GM18858 (cell line): ENCODE results near the gene EGLN1.

Source experiments
- ATAC-seq: cut with Tn5 transposase; IDR thresholded peaks from one replicate; pipeline ENCODE4 v1.9.1; 2021; ENCODE audit not compliant: unreplicated experiment

The EGLN1 gene

GRCh38 chr1:231401478-231401877 lies 20.6 kb downstream of the EGLN1 start:
- ATAC-seq = no peak

- ATAC-seq = no peak
Measured at GRCh38 chr1:231397886-231398671, 24.0 kb downstream of the EGLN1 start.

- no peak for ATAC-seq
Measured at GRCh38 chr1:231396643-231397042, 25.4 kb downstream of the EGLN1 start.

DNA sequence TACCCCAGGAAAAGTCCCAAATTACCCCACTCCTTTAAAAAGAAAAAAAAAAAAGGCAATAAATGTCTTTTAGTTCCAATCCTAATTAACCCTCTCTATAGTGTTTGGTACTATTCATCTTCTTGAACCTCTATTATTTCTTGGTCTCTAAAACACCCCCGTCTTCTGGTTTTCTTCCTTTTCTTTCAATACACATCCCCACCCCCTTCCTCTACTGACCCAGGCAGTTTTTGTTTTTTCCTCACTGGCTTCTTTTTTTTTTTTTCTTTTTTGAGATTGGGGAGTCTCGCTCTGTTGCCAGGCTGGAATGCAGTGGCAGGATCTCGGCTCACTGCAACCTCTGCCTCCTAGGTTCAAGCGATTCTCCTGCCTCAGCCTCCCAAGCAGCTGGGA lies 26.1 kb downstream of the EGLN1 start:
- no peak for ATAC-seq

DNA sequence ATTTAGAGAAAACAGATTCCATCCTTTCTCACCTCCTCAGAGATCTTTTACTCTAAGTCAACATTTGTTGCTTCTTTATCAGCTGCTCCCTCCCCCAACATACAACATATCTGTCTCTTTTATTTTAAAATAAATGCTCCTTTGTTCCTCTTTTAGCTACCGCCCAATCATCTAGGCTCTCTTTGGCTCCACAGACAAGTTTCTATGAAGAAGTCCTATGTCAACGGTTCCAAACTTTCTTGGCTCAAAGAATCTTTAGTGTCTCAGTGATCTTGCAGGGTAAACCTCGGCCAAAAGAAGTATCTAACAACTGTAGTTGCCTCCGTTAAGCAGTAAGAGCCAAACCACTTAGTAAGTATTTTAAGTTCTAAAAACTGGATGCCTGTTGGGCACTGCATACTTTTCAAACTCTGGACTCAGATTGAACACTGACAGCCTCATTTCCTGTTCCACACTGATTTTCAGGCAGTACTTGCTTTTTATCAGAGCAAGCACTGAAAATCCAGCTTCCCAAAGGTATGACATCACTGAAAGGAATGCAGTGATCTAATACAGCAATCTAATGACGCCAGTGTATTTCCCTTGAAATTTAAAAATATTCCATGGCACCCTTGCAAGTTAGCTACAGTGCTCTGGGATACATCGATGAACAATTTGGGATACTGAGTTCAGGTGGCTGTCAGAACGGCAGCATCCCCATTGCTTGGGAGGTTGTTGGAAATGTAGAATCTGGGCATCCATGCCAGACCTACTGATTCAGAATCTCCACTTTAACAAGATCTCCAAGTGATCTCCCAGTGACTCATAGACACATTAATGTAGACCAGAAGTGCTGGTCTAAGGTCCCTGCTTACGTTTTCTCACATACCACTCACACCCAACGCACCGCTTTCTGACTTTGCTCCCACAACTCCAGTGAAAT lies 26.8 kb downstream of the EGLN1 start:
- no peak for ATAC-seq

DNA sequence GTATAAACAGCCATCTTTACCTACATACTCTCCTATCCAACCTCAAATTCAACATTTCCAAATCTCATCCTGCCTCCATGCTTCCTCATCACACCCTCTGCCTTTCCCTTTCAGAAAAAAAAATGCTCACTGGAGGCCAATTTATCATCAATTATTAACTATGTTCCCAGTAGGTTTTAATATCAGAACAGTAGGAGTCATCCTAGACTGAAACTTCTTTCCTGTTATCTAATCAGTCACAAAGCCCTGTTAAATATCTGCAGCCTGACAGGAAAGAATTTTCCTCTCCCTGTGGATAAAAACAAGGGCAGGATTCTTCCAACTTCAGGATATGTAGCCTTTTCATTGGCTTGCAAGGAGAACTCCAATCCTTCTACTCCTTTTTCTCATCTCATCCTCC lies 28.4 kb downstream of the EGLN1 start:
- no peak for ATAC-seq

- no peak for ATAC-seq
Measured at GRCh38 chr1:231392389-231393131, 29.5 kb downstream of the EGLN1 start.

DNA sequence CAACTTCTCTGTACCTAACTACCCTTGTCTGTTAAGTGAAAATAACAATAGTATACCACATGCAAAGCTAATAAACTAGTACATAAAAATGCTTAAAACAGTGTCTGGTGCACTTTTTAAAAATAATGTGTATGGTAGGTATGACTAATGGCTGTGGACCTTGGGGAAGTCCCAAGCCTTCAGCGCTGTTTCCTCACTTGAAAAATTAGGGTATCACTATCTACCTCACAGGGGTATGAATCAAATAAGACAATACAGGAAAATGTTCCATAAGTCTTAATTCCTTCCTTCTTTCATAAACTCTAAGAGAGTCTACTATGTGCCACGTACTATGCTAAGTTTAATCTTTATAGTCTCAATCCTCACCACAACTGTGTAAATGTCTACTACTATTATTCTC lies 32.0 kb downstream of the EGLN1 start:
- no peak for ATAC-seq

DNA sequence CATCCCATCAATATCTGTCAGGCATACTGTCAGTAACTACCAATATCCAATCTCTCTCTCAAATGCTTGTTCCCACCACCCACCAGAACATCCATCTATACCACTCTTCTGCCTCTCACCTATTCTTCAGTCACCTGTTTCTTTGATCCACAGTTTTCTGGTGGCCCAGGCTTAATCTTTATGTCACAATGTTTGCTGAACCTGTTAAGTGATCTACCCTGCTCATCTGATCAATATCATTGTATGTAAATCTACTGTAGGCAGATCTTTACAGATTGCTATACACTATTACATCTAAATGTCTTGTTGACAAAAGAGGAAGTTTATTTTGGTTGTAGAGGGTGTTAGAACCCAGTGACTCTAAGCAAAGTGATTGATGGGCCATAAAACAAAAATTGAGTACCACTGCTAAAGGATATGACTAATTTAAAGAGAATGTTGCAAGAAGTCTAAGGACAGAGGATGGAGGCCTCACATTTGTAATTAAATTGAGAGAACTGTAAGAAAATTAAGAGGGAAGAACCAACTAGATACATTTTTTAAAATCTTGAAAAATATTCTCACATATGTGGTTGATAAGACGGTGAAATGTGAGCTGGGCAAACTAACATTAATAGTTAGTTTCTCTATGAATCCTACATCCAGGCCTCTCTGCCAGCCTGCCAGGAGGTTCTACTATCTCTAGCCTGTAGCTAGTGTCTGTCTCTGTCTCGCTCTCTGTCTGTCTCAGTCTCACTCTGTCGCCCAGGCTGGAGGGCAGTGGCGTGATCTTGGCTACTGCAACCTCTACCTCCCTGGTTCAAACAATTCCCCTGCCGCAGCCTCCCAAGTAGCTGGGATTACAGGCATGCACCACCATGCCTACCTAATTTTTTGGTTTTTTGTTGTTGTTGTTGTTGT lies 34.1 kb downstream of the EGLN1 start:
- no peak for ATAC-seq

DNA sequence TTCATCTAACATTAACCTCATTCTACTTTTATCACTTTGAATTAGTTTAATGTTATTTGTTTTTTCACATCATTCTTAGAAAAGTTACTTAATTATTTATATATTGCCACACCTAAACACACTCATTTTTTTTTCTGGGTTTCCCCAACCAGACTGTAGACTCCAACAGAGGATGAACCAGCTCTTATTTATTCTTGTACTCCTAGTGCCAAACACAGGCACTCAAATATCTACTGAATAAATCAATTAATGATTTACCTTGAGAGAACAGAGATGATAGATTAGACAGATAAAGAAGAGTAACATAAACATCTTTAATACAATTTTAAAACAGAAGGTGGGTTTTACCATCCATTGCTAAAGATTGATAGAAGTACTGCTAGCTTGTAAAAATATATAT lies 35.6 kb downstream of the EGLN1 start:
- no peak for ATAC-seq

GRCh38 chr1:231385416-231385748 lies 36.7 kb downstream of the EGLN1 start:
- no peak for ATAC-seq

- ATAC-seq = no peak
Measured at GRCh38 chr1:231384696-231385415, 37.2 kb downstream of the EGLN1 start.

GRCh38 chr1:231383159-231383860 lies 38.8 kb downstream of the EGLN1 start:
- no peak for ATAC-seq

DNA sequence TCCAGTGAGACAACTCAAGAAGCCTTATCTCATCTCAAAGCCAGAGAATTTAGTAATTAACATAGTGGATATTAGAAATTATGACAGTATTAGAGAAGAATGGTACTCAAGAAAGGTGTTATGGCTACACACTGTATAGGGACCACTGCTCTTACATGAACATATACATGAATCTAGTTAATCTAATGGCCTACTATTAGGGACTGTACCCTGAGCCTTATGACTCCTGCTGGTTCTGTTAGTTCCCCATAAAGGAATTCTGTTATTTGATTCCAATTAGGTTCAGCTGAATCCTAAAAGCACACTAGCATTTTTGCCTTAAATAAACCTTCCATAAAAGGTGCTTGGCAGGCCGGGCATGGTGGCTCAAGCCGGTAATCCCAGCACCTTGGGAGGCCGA lies 39.7 kb downstream of the EGLN1 start:
- no peak for ATAC-seq

DNA sequence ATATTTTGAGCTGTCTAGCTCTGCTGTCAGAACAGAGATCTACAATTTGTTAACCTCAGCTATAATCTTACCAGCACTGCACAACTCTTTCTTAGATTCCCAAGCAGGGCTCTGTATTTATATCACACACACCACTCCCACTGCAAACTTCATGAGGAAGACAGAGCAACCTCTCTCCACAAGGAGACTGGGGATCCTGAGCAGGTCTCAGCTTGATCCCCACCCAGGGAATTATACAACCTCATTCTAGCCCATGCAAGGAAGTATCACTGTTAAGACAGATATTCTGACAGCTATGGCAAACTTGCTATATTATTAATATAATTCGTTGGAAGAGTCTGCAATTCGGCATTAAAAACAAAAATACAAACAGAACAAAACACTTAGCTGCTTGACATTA lies 40.4 kb downstream of the EGLN1 start:
- ATAC-seq = no peak

GRCh38 chr1:231376875-231377549 lies 45.1 kb downstream of the EGLN1 start:
- no peak for ATAC-seq

- ATAC-seq = no peak
Measured at GRCh38 chr1:231376101-231376500, 46.0 kb downstream of the EGLN1 start.

DNA sequence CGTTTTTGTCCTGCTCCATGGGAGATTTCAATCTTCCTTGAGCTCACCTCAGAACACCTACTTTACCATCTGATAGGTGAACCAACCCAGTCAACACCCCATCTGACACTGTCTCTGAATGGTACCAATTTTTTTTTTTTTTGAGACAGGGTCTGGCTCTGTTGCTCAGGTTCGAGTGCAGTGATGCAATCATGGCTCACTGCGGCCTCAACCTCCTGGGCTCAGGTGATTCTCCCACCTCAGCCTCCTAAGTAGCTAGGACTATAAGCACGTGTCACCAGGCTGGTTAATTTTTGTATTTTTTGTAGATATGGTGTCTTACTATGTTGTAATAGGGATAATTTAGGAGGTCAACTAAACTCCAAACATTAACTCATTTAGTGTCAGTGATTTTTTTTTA lies 47.7 kb downstream of the EGLN1 start:
- no peak for ATAC-seq

GRCh38 chr1:231372501-231372900 lies 49.6 kb downstream of the EGLN1 start:
- no peak for ATAC-seq
